IPS DF 6.9 (cell line): ENCODE data around the gene APBB2.
"Not testable (repeated sequence)": the region's sequence is repeated elsewhere in the genome, so short reads cannot be mapped to it uniquely, and the experiment has no call there.

Source experiments
- DNase-seq: peaks from one replicate; pipeline ENCODE4 v3.0.0-alpha.2; 2013; ENCODE audit warnings: low read depth, low spot score
- H3K27ac ChIP-seq: one replicate; pipeline ENCODE4 v1.5.1; 2013; ENCODE audit warnings: low read length, control low read depth
- H3K27me3 ChIP-seq: 2 replicates; pipeline ENCODE4 v1.6.1; 2013; ENCODE audit warnings: mild to moderate bottlenecking, low read length; ENCODE audit not compliant: control insufficient read depth, insufficient read depth
- H3K36me3 ChIP-seq: 2 replicates; pipeline ENCODE4 v1.6.1; 2013; ENCODE audit warnings: low read length; ENCODE audit not compliant: control insufficient read depth, insufficient read depth
- H3K4me1 ChIP-seq: 2 replicates; pipeline ENCODE4 v1.6.1; 2013; ENCODE audit warnings: low read length; ENCODE audit not compliant: control insufficient read depth, insufficient read depth
- H3K4me3 ChIP-seq: 2 replicates; pipeline ENCODE4 v1.5.1; 2013; ENCODE audit warnings: mild to moderate bottlenecking, low read length
- H3K9me3 ChIP-seq: 2 replicates; pipeline ENCODE4 v1.6.1; 2013; ENCODE audit warnings: low read length, inconsistent platforms; ENCODE audit not compliant: control insufficient read depth, insufficient read depth
- WGBS: extraction: QIAGEN DNeasy Blood & Tissue Kit; methylation state at CpG from one replicate; pipeline ENCODE4 v1.1.7; 2013; ENCODE audit warnings: mixed read lengths, missing lambda C conversion rate; ENCODE audit not compliant: insufficient read length, insufficient coverage; 5-methylcytosine and 5-hydroxymethylcytosine counted together

APBB2 gene

GRCh38 chr4:40933272-40934053 is 280.9 kb downstream of the APBB2 start:
- no CpG with 5 or more reads among the region's 11 CpGs for WGBS
- H3K9me3 ChIP-seq, result no peaks in the 10 kb centered on the region
- H3K4me3 ChIP-seq, result no peak overlapping the region
- no peaks in the 10 kb centered on the region for H3K27me3 ChIP-seq
- H3K27ac ChIP-seq, result no peak overlapping the region
- no peak for DNase-seq
- H3K4me1 ChIP-seq, result no peaks in the 10 kb centered on the region; the same call in 1 of the 2 replicates
- H3K36me3 ChIP-seq, result no peaks in the 10 kb centered on the region

DNA sequence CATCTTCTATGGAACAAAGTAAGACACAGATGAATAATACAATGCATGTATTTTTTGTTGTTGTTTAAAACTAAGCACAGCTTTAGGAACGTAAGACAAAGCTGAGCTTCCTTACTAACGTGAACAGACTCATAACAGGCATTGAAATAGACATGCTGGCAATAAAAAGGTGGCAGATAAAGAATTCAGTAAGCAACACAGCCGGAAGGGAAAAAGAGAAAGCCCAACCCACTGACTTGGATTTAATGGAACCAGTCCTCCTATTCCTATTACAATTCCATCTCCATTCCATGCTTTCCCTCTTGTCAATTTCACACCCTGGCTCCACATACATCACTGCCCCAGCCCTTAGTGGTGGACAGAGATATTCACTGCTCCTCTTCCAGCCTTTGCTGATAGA is 282.5 kb downstream of the APBB2 start:
- H3K9me3 ChIP-seq, result no peaks in the 10 kb centered on the region
- H3K4me1 ChIP-seq, result no peaks in the 10 kb centered on the region; the same call in 1 of the 2 replicates
- DNase-seq, result no peak
- no CpG with 5 or more reads among the region's 3 CpGs for WGBS
- H3K4me3 ChIP-seq, result no peak overlapping the region
- H3K27ac ChIP-seq, result no peak overlapping the region
- no peaks in the 10 kb centered on the region for H3K27me3 ChIP-seq
- H3K36me3 ChIP-seq, result no peaks in the 10 kb centered on the region

- no peak overlapping the region for H3K27ac ChIP-seq
- WGBS, result no CpG with 5 or more reads among the region's 6 CpGs
- no peaks in the 10 kb centered on the region for H3K27me3 ChIP-seq
- H3K4me1 ChIP-seq, result no peaks in the 10 kb centered on the region; the same call in 1 of the 2 replicates
- no peaks in the 10 kb centered on the region for H3K36me3 ChIP-seq
- no peaks in the 10 kb centered on the region for H3K9me3 ChIP-seq
- H3K4me3 ChIP-seq, result no peak overlapping the region
- DNase-seq, result no peak
Observed at GRCh38 chr4:40931238-40931637, 283.1 kb downstream of the APBB2 start.

DNA sequence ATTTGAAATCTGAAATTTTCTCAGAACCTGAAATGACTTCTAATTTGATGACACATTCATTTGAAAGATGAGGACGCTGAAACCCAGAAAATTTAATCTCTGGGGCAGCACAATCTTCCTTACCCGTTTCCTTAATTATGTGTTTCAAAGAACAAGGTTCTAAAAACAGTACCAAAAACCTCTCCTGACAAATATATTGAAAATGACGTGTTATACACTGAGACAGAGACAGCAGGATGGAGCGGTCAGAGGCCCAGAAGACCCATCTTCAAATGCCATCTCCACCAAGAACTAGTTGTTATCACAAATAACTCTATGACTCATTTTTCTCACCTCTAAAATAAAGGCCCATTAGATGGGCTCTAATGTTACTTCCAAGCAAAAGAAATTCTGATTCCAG is 287.3 kb downstream of the APBB2 start:
- Histone ChIP-seq H3K27me3 (no peaks in the 10 kb centered on the region), H3K27ac (no peak overlapping the region), H3K36me3 (no peaks in the 10 kb centered on the region), H3K4me3 (no peak overlapping the region), H3K4me1 (no peaks in the 10 kb centered on the region), H3K9me3 (no peaks in the 10 kb centered on the region)
- DNase-seq, result no peak
- WGBS, result no CpG with 5 or more reads among the region's 4 CpGs

GRCh38 chr4:40924793-40925117 is 289.6 kb downstream of the APBB2 start:
- no peak overlapping the region for H3K4me3 ChIP-seq
- H3K9me3 ChIP-seq, result no peaks in the 10 kb centered on the region
- DNase-seq, result no peak
- no peaks in the 10 kb centered on the region for H3K36me3 ChIP-seq
- WGBS, result no CpG with 5 or more reads among the region's 6 CpGs
- H3K27ac ChIP-seq, result no peak overlapping the region
- no peaks in the 10 kb centered on the region for H3K27me3 ChIP-seq
- H3K4me1 ChIP-seq, result no peaks in the 10 kb centered on the region

- WGBS, result no CpG with 5 or more reads among the region's 11 CpGs
Observed at GRCh38 chr4:40924096-40924792, 290.1 kb downstream of the APBB2 start.

DNA sequence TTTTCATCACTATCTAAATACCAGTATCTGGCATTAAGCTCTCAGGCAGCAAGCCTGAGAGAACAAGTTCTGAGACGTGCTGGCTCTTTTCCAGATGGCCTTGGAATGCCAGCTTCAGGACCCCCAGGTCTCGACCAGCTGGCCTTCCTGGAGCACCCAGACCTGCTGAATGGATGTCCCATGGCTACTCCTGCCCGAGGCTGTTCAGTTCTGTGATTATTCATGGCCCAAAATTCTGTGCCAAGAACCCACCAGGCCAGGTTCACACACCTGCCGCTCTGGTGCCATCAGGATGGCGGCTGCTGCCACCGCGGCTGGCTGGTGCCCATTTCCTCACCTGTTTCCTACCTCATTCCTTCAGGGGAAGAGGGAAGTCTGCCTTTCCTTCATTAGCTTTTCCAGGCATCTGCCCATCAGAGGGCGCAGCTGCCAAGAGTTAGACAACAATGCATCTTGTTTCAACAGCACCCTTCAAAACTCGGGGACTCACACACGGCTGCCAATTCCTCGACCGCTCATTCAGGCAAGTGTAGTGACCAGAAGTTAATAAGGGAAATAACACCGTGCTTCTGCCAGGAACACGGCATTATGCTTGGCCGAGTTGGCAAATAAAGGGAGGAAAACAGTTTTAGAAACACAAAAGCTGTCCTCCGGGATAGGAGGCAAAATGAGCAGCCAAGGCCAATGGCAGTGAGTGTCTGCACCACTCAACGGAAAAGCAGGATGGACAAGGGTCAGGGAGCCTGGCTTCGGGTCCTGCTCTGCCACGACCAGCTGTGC is 290.8 kb downstream of the APBB2 start:
- DNase-seq, result no peak
- Histone ChIP-seq H3K4me1 (no peaks in the 10 kb centered on the region), H3K27me3 (no peaks in the 10 kb centered on the region), H3K36me3 (no peaks in the 10 kb centered on the region), H3K9me3 (no peaks in the 10 kb centered on the region), H3K27ac (no peak overlapping the region), H3K4me3 (no peak overlapping the region)
- no CpG with 5 or more reads among the region's 19 CpGs for WGBS

More at GRCh38 chr4:40924096-40924792, 290.1 kb downstream of the APBB2 start:
- Histone ChIP-seq H3K36me3 (no peaks in the 10 kb centered on the region), H3K4me1 (no peaks in the 10 kb centered on the region), H3K27me3 (no peaks in the 10 kb centered on the region), H3K9me3 (no peaks in the 10 kb centered on the region), H3K27ac (no peak overlapping the region), H3K4me3 (no peak overlapping the region)
- DNase-seq, result no peak

GRCh38 chr4:40919976-40920375 is 294.4 kb downstream of the APBB2 start:
- not testable (repeated sequence) for DNase-seq, H3K4me3 ChIP-seq, H3K9me3 ChIP-seq, H3K4me1 ChIP-seq, H3K36me3 ChIP-seq, H3K27me3 ChIP-seq, H3K27ac ChIP-seq
- WGBS, result no CpG with 5 or more reads among the region's 6 CpGs

DNA sequence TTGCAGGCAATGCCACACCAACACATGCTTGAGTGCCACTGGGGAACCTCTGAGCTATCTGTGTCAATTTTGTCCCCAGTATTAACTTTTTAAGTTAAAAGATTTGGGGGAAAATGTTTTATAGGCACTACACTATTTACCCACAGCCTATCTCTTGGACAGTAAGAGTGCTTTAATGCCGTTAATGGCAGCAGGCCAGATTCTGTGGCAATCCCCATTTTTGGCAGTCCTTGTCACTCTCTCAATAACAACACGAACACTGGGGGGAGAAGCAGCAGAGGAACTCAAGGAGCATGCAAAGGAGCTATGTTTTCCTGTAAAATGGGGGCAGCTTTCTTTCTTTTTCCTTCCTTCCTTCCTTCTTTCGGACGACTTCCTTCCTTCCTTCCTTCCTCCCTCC is 296.0 kb downstream of the APBB2 start:
- H3K4me3 ChIP-seq, result no peak overlapping the region
- H3K9me3 ChIP-seq, result no peaks in the 10 kb centered on the region
- H3K36me3 ChIP-seq, result no peaks in the 10 kb centered on the region
- WGBS, result no CpG with 5 or more reads among the region's 4 CpGs
- no peak overlapping the region for H3K27ac ChIP-seq
- no peaks in the 10 kb centered on the region for H3K27me3 ChIP-seq
- DNase-seq, result no peak
- peaks cover 2% of the 10 kb centered on the region; the same call in 1 of the 2 replicates for H3K4me1 ChIP-seq

DNA sequence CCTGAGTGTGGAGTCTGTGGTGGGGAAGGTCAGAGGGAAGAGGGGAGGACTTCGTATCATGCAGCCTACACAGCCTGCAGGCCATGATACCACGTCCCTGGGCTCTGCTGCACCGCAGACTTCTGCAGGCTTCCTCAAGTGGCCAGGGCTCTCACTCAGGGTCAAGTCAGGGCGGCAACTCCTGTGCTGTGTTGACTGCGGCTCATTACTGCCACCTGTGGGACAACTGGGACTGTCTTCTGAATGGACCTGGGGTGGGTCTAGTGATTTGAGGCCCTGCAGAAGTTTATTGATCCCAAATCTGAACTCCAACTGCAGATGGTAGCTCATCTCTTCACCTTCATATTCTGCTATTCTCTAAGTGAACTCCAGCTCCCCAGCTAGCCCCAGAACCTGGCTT is 297.5 kb downstream of the APBB2 start:
- no CpG with 5 or more reads among the region's 5 CpGs for WGBS
- DNase-seq, result peak; percentile 72
- no peaks in the 10 kb centered on the region for H3K27me3 ChIP-seq
- no peak overlapping the region for H3K4me3 ChIP-seq
- no peaks in the 10 kb centered on the region for H3K9me3 ChIP-seq
- H3K27ac ChIP-seq, result no peak overlapping the region
- H3K36me3 ChIP-seq, result no peaks in the 10 kb centered on the region
- H3K4me1 ChIP-seq, result peaks cover 2% of the 10 kb centered on the region; the same call in 1 of the 2 replicates
